Gastrocnemius medialis (tissue), 4 donors: ENCODE data around the gene PCDHGA3. TPM values are rescaled to one million over a fixed set of nuclear protein-coding genes. Genes with fewer than 3 reads are reported as not detected.
A peak's percentile ranks its signal among the peaks of the same experiment; 100 is the strongest.

Source experiments
- ATAC-seq, 2 donors: fragments of 150-250 bp; one replicate each; pipeline ENCODE4 v1.9.1; 2016
- DNase-seq, 2 donors: peaks; one replicate each; pipeline ENCODE4 v3.0.0-alpha.2; 2019
- H3K27ac ChIP-seq, 4 donors: fragments of 200-600 bp; sonication (generic); 1 replicate in 1 of 4; 2 replicates in 3 of 4; pipeline ENCODE4 v1.5.1; 2016 to 2018; ENCODE audit warnings: mild to moderate bottlenecking in 2 of 4, moderate library complexity in 1 of 4
- H3K27me3 ChIP-seq, 3 donors: fragments of 200-600 bp; sonication (generic) in 2 of 3; 1 replicate in 1 of 3; 2 replicates in 2 of 3; pipeline versions ENCODE4 v1.5.1 to v1.6.0; 2016 to 2019; ENCODE audit warnings: mild to moderate bottlenecking in 1 of 3, moderate library complexity in 1 of 3
- H3K36me3 ChIP-seq, 2 donors: fragments of 200-600 bp; sonication (generic) in 1 of 2; one replicate each; pipeline ENCODE4 v1.5.1; 2017 to 2018
- H3K4me1 ChIP-seq, 2 donors: fragments of 200-600 bp; sonication (generic) in 1 of 2; one replicate each; pipeline ENCODE4 v1.5.1; 2016 to 2017; ENCODE audit warnings: mild to moderate bottlenecking in 2 of 2
- H3K4me3 ChIP-seq, 4 donors: fragments of 200-600 bp; sonication (generic) in 3 of 4; 1 replicate in 1 of 4; 2 replicates in 3 of 4; pipeline ENCODE4 v1.5.1; 2016 to 2019; ENCODE audit warnings: mild to moderate bottlenecking in 2 of 4
- H3K9me3 ChIP-seq, 3 donors: fragments of 200-600 bp; sonication (generic) in 2 of 3; 1 replicate in 1 of 3; 2 replicates in 2 of 3; pipeline ENCODE4 v1.5.1; 2016 to 2019
- CTCF ChIP-seq, 5 experiments: fragments of 450-650 bp in 3 of 5; fragments of 200-600 bp in 2 of 5; sonication (generic) in 2 of 5; IDR thresholded peaks in 4 of 5; conservative IDR thresholded peaks in 1 of 5; 1 replicate in 4 of 5; 2 replicates in 1 of 5; pipeline ENCODE4 v1.5.1; 2016 to 2019; ENCODE audit warnings: antibody characterized with exemption in 5 of 5, mild to moderate bottlenecking in 3 of 5, moderate library complexity in 3 of 5
- POLR2A ChIP-seq, 2 donors: fragments of 450-650 bp; IDR thresholded peaks; one replicate each; pipeline ENCODE4 v1.6.1; 2017; ENCODE audit warnings: antibody characterized with exemption in 2 of 2, mild to moderate bottlenecking in 2 of 2, moderate library complexity in 2 of 2
- in situ Hi-C, 4 donors: fragments of 200-750 bp; cut with MboI; loops; one replicate each; pipeline versions ENCODE4 v1.15.0 to v1.8.0; 2017; ENCODE audit warnings: low sequenced_read_pairs in 4 of 4
- intact Hi-C: fragments of 100-400 bp; cut with DNase I; formaldehyde crosslinking; loops from one replicate; pipeline ENCODE4 v1.15.1; 2023; ENCODE audit warnings: low total_unique reads
- total RNA-seq, 4 donors: library from RNA; depleted of rRNA; stranded (reverse); fragments of >200 nt; gene quantifications; one replicate each; pipeline versions ENCODE4 v1.1.0 to v1.2.3, GENCODE V29; 2016

The PCDHGA3 gene
- total RNA-seq, 4 donors from 2014 or later, result 1.5 to 2.8 (median 2.0) TPM

DNA sequence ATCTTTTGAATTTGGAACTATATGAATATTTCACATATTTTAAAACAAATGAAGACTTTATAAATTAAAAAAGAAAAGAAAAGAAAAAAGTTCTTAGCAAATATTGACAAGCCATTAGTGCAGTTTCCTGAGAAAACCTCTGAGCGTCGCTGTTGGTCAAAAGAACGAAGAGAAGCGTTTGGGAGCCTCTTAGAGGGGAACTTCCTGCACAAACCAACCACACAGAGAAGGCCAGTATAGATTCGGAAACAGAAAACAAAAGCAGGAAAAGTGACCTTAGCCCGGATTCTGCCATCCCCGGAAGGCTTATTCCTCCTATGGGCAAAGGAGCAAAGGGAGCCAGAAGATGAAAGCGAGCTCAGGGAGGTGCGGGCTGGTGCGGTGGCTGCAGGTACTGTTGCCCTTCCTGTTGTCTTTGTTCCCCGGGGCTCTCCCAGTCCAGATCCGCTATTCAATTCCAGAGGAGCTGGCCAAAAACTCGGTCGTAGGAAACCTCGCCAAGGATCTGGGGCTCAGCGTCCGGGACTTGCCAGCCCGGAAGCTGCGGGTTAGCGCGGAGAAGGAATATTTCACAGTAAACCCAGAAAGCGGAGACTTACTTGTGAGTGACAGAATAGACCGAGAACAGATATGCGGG is 16.3 kb downstream of the PCDHGA3 start, which contains the start of gene PCDHGB2:
Gene PCDHGB2, plus strand, starts transcription at position 205 of the 637 bp plus-strand sequence. Its CDS starts 142 bp downstream, at position 347.
- Histone ChIP-seq H3K9me3 (peaks cover 0 to 15% (median 6%) of the 10 kb centered on the region in 3 donors), H3K36me3 (no peaks in the 10 kb centered on the region), H3K4me3 (peak within 1 kb of the TSS; percentile 41 to 57 (median 42)), H3K27ac (peak within 1 kb of the TSS; percentile 30 to 67 (median 52)), H3K4me1 (peaks cover 5 to 9% of the 10 kb centered on the region in 2 donors), H3K27me3 (peaks cover 0 to 39% (median 35%) of the 10 kb centered on the region in 3 donors)
- TF ChIP-seq POLR2A (IDR thresholded peaks at IDR 0.05), result no peak
- peak; percentile 26 to 48 (median 34) for TF ChIP-seq CTCF (IDR thresholded peaks at IDR 0.05 in 4 of 5, conservative IDR thresholded peaks at IDR 0.05 in 1 of 5)
- intact Hi-C loops (loop anchor here (1.0 kb wide), 1 partner anchor 200 kb away; no protein-coding TSS in a partner anchor), in situ Hi-C loops (no loop called here)
- ATAC-seq (peak; percentile 30 to 71), DNase-seq (no peak)

GRCh38 chr5:141360685-141361084 is 17.1 kb downstream of the PCDHGA3 start:
- intact Hi-C loops (loop anchor here (1.0 kb wide), 1 partner anchor 200 kb away; no protein-coding TSS in a partner anchor), in situ Hi-C loops (no loop called here)
- Histone ChIP-seq H3K27me3 (peaks cover 0 to 44% (median 31%) of the 10 kb centered on the region in 3 donors), H3K27ac (peak overlapping the region in 1 of 4 donors; percentile 62), H3K9me3 (peaks cover 0 to 21% (median 6%) of the 10 kb centered on the region in 3 donors), H3K4me1 (peaks cover 5 to 9% of the 10 kb centered on the region in 2 donors), H3K36me3 (no peaks in the 10 kb centered on the region), H3K4me3 (peak overlapping the region; percentile 41 to 57 (median 42))
- ATAC-seq (no peak), DNase-seq (no peak)
- TF ChIP-seq CTCF (IDR thresholded peaks at IDR 0.05 in 4 of 5, conservative IDR thresholded peaks at IDR 0.05 in 1 of 5) (no peak), POLR2A (IDR thresholded peaks at IDR 0.05) (no peak)

DNA sequence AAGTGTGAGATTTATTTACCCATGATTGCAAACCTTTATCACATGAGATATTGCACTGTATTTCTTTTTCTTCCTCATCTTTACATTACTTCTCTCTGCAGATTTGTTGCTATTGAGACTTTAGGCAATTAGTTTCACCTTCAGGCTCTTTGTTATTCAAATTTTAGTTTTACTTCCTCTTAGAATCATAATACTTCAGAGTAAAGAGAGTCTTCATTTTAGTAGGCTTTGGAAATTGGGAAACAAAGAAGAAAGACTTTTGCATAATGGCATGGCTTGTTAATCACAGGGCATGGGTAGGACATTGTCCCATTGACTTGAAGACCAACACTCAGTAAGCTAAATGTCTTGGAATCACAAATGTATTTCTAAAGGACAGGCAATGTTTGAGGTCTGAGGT is 19.1 kb downstream of the PCDHGA3 start:
- in situ Hi-C loops, result no loop called here
- ATAC-seq, result no peak
- no peak for DNase-seq
- Histone ChIP-seq H3K9me3 (peaks cover 0 to 28% (median 6%) of the 10 kb centered on the region in 3 donors), H3K27ac (no peak overlapping the region), H3K27me3 (peaks cover 0 to 53% (median 38%) of the 10 kb centered on the region in 3 donors), H3K4me3 (peak overlapping the region in 1 of 4 donors; percentile 26), H3K36me3 (no peaks in the 10 kb centered on the region), H3K4me1 (peaks cover 5 to 8% of the 10 kb centered on the region in 2 donors)
- intact Hi-C loops, result no loop called here
- TF ChIP-seq POLR2A (IDR thresholded peaks at IDR 0.05), result no peak
- TF ChIP-seq CTCF (IDR thresholded peaks at IDR 0.05 in 4 of 5, conservative IDR thresholded peaks at IDR 0.05 in 1 of 5), result no peak

GRCh38 chr5:141363952-141364660 is 20.5 kb downstream of the PCDHGA3 start, which contains the start of gene PCDHGA5:
Gene PCDHGA5 (plus strand): TSS chr5:141364162. CDS start chr5:141364331, 169 bp downstream.
- Histone ChIP-seq H3K27me3 (peaks cover 0 to 53% (median 39%) of the 10 kb centered on the region in 3 donors), H3K4me3 (peak within 1 kb of the TSS; percentile 1 to 47 (median 16)), H3K9me3 (peaks cover 0 to 28% (median 6%) of the 10 kb centered on the region in 3 donors), H3K36me3 (no peaks in the 10 kb centered on the region), H3K4me1 (peaks cover 4 to 5% of the 10 kb centered on the region in 2 donors), H3K27ac (no peak within 1 kb of the TSS)
- in situ Hi-C loops (no loop called here), intact Hi-C loops (no loop called here)
- ATAC-seq (peak in 1 of 2 donors; percentile 19), DNase-seq (no peak)
- no peak for TF ChIP-seq POLR2A (IDR thresholded peaks at IDR 0.05)
- peak in 1 of 5 experiments; percentile 21 for TF ChIP-seq CTCF (IDR thresholded peaks at IDR 0.05 in 4 of 5, conservative IDR thresholded peaks at IDR 0.05 in 1 of 5)
